HEK293 (cell line): Measurements from ENCODE around the gene TTL.

ENCODE experiments used
- TRIM28 ChIP-seq: IDR thresholded peaks from 2 replicates; pipeline ENCODE4 v1.6.1; 2011; ENCODE audit warnings: low read length, control low read depth, borderline replicate concordance
- ZEB2 ChIP-seq: fragments of 450-650 bp; formaldehyde crosslinking; IDR thresholded peaks from 2 replicates; pipeline ENCODE4 v1.5.1; 2016; ENCODE audit warnings: missing biosample characterization, missing genetic modification characterization
- ZNF335 ChIP-seq: fragments of 450-650 bp; formaldehyde crosslinking; conservative IDR thresholded peaks from 2 replicates; pipeline ENCODE4 v1.5.1; 2016; ENCODE audit warnings: missing biosample characterization, missing genetic modification characterization
- TF ChIP-seq, protein P1 (sequence below): fragments of 450-650 bp; formaldehyde crosslinking; IDR thresholded peaks from 2 replicates; pipeline ENCODE4 v1.5.1; 2016; ENCODE audit warnings: missing biosample characterization, missing genetic modification characterization

DNA sequence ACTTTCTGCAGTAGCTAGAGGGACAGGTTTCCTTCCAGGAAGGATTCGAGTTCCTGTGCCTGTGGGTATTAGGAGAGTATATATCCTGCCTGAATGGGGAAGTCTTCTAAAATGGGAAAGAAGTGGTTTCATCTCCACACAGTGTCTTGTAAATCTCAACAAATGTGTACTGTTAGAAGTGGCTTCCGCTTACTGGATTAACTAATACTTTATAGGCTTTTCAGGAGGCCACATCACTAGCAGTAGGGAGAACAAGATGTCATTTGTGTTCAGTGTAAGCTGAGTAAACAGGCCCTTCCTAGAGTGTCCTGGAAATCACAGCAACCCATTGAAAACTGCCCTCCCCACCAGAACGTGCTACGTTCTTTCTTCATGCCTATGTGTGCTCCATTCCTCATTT, 47.8 kb downstream of the TTL start:
- no peak for TF ChIP-seq TRIM28
- no peak for TF ChIP-seq ZNF335 (tag by site-specific recombination)
- TF ChIP-seq, protein P1, sequence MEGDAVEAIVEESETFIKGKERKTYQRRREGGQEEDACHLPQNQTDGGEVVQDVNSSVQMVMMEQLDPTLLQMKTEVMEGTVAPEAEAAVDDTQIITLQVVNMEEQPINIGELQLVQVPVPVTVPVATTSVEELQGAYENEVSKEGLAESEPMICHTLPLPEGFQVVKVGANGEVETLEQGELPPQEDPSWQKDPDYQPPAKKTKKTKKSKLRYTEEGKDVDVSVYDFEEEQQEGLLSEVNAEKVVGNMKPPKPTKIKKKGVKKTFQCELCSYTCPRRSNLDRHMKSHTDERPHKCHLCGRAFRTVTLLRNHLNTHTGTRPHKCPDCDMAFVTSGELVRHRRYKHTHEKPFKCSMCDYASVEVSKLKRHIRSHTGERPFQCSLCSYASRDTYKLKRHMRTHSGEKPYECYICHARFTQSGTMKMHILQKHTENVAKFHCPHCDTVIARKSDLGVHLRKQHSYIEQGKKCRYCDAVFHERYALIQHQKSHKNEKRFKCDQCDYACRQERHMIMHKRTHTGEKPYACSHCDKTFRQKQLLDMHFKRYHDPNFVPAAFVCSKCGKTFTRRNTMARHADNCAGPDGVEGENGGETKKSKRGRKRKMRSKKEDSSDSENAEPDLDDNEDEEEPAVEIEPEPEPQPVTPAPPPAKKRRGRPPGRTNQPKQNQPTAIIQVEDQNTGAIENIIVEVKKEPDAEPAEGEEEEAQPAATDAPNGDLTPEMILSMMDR (tag by site-specific recombination), result no peak
- no peak for TF ChIP-seq ZEB2 (tag by site-specific recombination)
